MCF 10A (cell line): ENCODE measurements around the gene PKP2. TPM values are rescaled to one million over a fixed set of nuclear protein-coding genes. Genes with fewer than 3 reads are reported as not detected.

Source experiments
- BruUV-seq: library from RNA; stranded (reverse); fragments of 400-500 nt; replicated peaks from 2 replicates; lab custom pipeline; 2021; lab: Mats Ljungman, UMichigan
- CTCF ChIA-PET: fragments of 300-600 bp; sonication (Branson Sonifier 250); formaldehyde crosslinking; extraction: SDS; loops from one replicate; lab custom pipeline; 2021; ENCODE audit warnings: antibody characterized with exemption, inconsistent platforms; lab: Yijun Ruan, JAX
- POLR2A ChIA-PET: fragments of 300-600, 350-650 bp; sonication (Branson Sonifier 250); formaldehyde crosslinking; extraction: SDS; loops from one replicate; lab custom pipeline; 2020; ENCODE audit warnings: antibody characterized with exemption, inconsistent platforms; lab: Yijun Ruan, JAX
- DNase-seq: peaks from one replicate; pipeline ENCODE4 v3.0.0-alpha.2; 2018; ENCODE audit not compliant: unreplicated experiment
- H3K27ac Mint-ChIP-seq: one replicate; pipeline ENCODE4 v1.8.0; 2022; ENCODE audit warnings: mild to moderate bottlenecking, low read depth, mixed read lengths; ENCODE audit not compliant: unreplicated experiment
- H3K27me3 Mint-ChIP-seq: one replicate; pipeline ENCODE4 v1.8.0; 2022; ENCODE audit warnings: mixed read lengths; ENCODE audit not compliant: insufficient read depth, unreplicated experiment
- H3K36me3 Mint-ChIP-seq: one replicate; pipeline ENCODE4 v1.8.0; 2022; ENCODE audit warnings: mild to moderate bottlenecking, moderate library complexity, mixed read lengths; ENCODE audit not compliant: insufficient read depth, unreplicated experiment
- H3K4me1 Mint-ChIP-seq: one replicate; pipeline ENCODE4 v1.8.0; 2022; ENCODE audit warnings: mixed read lengths; ENCODE audit not compliant: insufficient read depth, unreplicated experiment
- H3K4me3 Mint-ChIP-seq: one replicate; pipeline ENCODE4 v1.8.0; 2022; ENCODE audit warnings: mild to moderate bottlenecking, moderate library complexity, mixed read lengths; ENCODE audit not compliant: unreplicated experiment
- H3K9me3 Mint-ChIP-seq: one replicate; pipeline ENCODE4 v1.8.0; 2022; ENCODE audit warnings: mixed read lengths; ENCODE audit not compliant: unreplicated experiment
- intact Hi-C: fragments of 100-400 bp; cut with micrococcal nuclease; formaldehyde crosslinking; loops from 2 replicates; pipeline ENCODE4 v1.14.1; 2022
- total RNA-seq: library from RNA; stranded (reverse); gene quantifications from 2 replicates; pipeline ENCODE4 v1.2.3, GENCODE V29; 2022
- TF ChIP-seq, protein P1 (sequence below): fragments of 200-600 bp; IDR thresholded peaks from one replicate; pipeline ENCODE4 v1.8.0; 2022; ENCODE audit warnings: antibody characterized with exemption, mild to moderate bottlenecking; ENCODE audit not compliant: unreplicated experiment

The PKP2 gene
- total RNA-seq, 1 experiment from 2014 or later: 88.0 TPM

- no peak overlapping the region for H3K4me3 Mint-ChIP-seq
- H3K9me3 Mint-ChIP-seq: no peaks in the 10 kb centered on the region
- POLR2A ChIA-PET: interaction anchor here (1.1 to 4.0 kb wide), 6 partner anchors 8 to 43 kb away, joined by 3 to 53 read pairs (median 4); no protein-coding TSS in a partner anchor
- peak overlapping the region; percentile 71 for H3K27ac Mint-ChIP-seq
- no TSS peak for BruUV-seq
- peaks cover 21% of the 10 kb centered on the region for H3K4me1 Mint-ChIP-seq
- no peaks in the 10 kb centered on the region for H3K27me3 Mint-ChIP-seq
- TF ChIP-seq, protein P1, sequence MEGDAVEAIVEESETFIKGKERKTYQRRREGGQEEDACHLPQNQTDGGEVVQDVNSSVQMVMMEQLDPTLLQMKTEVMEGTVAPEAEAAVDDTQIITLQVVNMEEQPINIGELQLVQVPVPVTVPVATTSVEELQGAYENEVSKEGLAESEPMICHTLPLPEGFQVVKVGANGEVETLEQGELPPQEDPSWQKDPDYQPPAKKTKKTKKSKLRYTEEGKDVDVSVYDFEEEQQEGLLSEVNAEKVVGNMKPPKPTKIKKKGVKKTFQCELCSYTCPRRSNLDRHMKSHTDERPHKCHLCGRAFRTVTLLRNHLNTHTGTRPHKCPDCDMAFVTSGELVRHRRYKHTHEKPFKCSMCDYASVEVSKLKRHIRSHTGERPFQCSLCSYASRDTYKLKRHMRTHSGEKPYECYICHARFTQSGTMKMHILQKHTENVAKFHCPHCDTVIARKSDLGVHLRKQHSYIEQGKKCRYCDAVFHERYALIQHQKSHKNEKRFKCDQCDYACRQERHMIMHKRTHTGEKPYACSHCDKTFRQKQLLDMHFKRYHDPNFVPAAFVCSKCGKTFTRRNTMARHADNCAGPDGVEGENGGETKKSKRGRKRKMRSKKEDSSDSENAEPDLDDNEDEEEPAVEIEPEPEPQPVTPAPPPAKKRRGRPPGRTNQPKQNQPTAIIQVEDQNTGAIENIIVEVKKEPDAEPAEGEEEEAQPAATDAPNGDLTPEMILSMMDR: no peak
- no peaks in the 10 kb centered on the region for H3K36me3 Mint-ChIP-seq
- intact Hi-C loops: no loop called here
- CTCF ChIA-PET: interaction anchor here (0.6 to 3.2 kb wide), 6 partner anchors 8 to 147 kb away, joined by 3 to 20 read pairs (median 5); partner anchors contain the start of gene YARS2
- DNase-seq: no peak
These were observed 5.9 kb upstream of the PKP2 start for GRCh38 chr12:32902287-32902997.

GRCh38 chr12:32901553-32901952, 5.0 kb upstream of the PKP2 start:
- H3K36me3 Mint-ChIP-seq: no peaks in the 10 kb centered on the region
- intact Hi-C loops: no loop called here
- ChIA-PET CTCF (interaction anchor here (0.8 to 3.2 kb wide), 6 partner anchors 8 to 146 kb away, joined by 3 to 20 read pairs (median 6); partner anchors contain the start of gene YARS2), POLR2A (interaction anchor here (1.1 to 4.0 kb wide), 6 partner anchors 9 to 146 kb away, joined by 3 to 53 read pairs (median 5); partner anchors contain the start of gene YARS2)
- peaks cover 22% of the 10 kb centered on the region for H3K4me1 Mint-ChIP-seq
- H3K27me3 Mint-ChIP-seq: no peaks in the 10 kb centered on the region
- no peaks in the 10 kb centered on the region for H3K9me3 Mint-ChIP-seq
- DNase-seq: peak; percentile 59
- BruUV-seq: no TSS peak
- peak overlapping the region; percentile 71 for H3K27ac Mint-ChIP-seq
- no peak overlapping the region for H3K4me3 Mint-ChIP-seq
- TF ChIP-seq, protein P1: no peak

- intact Hi-C loops: loop anchor here (10.0 kb wide), 1 partner anchor 213 kb away; no protein-coding TSS in a partner anchor
- TF ChIP-seq, protein P1: no peak
- Mint-ChIP-seq H3K4me1 (peaks cover 33% of the 10 kb centered on the region), H3K4me3 (peak overlapping the region; percentile 94), H3K27me3 (no peaks in the 10 kb centered on the region), H3K9me3 (no peaks in the 10 kb centered on the region), H3K36me3 (peaks cover 17% of the 10 kb centered on the region), H3K27ac (peak overlapping the region; percentile 96)
- no peak for DNase-seq
- no TSS peak for BruUV-seq
- CTCF ChIA-PET: interaction anchor here (0.7 to 1.3 kb wide), 6 partner anchors 9 to 226 kb away, joined by 3 to 8 read pairs (median 4); no protein-coding TSS in a partner anchor
- POLR2A ChIA-PET: interaction anchor here (0.7 to 7.4 kb wide), 9 partner anchors 8 to 142 kb away, joined by 3 to 135 read pairs (median 5); partner anchors contain the start of gene YARS2
These were observed 1.4 kb upstream of the PKP2 start for GRCh38 chr12:32897687-32898573.
